Measurements from ENCODE around the gene ACSL5.
"Not testable (repeated sequence)": the region's sequence is repeated elsewhere in the genome, so short reads cannot be mapped to it uniquely, and the experiment has no call there.

Gene ACSL5

DNA sequence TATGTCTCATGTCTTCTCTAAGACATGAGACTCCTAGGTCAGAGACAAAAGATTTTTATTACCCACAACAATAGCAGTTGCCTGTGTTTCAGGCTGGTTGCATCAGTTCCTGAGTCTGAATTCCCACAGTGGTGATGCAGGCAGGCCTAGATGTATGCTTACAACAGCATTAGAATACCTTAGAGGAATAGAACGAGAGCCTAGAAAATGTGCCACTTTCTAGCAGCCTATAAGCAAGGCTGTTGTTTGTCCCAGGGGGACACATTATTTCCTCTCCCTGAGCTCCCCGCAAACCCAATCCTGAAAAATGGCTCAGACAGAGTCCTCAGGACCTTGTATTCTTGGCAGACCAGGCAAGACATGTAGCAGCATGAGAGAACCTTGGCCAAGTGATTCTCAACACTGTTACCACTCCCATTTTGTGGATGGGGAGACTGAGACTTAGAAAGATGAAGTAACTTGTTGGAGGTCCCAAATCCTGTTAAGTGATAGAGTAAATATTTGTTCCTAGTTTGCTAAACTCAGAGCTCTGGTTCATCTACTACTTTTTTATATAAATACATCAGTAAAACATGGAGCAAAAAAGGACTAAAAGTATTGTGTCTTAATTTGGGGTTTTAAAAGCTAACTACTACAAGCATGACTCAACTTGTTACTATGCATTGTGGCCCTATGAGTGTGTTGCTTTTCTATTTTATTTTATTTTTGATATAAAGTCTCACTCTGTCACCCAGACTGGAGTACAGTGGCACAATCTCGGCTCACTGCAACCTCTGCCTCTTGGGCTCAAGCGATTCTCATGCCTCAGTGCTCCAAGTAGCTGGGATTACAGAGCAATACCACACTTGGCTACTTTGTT, 87.3 kb downstream of the ACSL5 start:
- DNase-seq (ENCODE audit: low read depth in 2 of 2): no peak

DNA sequence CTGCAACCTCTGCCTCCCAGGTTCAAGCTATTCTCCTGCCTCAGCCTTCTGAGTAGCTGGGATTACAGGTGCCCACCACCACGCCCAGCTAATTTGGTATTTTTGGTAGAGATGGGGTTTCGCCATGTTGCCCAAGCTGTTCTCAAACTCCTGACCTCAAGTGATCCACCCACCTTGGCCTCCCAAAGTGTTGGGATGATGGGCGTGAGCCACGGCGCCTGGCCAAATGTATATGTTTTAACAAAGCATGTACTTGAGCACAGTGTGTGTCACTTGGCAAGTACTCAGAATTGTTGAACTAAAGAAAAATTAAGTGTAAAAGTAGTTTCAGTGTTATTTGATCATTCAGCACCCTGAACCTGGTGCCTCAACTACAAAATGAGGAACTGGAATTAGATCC, 90.2 kb downstream of the ACSL5 start:
- not testable (repeated sequence) for DNase-seq (ENCODE audit: low read depth in 2 of 2)

DNA sequence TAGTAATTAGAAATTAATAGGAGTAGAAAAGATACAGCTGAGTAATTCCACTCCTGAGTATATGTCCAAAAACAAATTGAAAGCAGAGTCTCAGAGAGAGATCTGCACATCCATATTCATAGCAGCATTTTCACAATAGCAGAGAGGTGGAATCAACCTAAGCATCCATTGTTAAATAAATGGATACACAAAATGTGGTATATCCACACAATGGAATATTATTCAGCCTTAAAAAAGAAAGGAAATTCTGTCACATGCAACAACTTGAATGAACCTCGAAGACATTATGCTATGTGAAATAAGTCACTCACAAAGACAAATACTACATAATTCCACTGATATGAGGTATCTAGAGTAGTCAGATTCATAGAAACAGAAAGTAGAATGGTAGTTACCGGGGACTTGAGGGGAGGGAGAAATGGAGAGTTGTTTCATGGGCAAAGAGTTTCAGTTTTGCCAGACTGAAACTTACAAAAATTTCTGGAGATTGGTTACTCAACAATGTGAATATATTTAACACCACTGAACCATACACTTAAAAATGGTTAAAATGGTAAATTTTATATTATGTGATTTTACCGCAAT, 91.5 kb downstream of the ACSL5 start:
- no peak for DNase-seq (ENCODE audit: low read depth in 2 of 2)

DNA sequence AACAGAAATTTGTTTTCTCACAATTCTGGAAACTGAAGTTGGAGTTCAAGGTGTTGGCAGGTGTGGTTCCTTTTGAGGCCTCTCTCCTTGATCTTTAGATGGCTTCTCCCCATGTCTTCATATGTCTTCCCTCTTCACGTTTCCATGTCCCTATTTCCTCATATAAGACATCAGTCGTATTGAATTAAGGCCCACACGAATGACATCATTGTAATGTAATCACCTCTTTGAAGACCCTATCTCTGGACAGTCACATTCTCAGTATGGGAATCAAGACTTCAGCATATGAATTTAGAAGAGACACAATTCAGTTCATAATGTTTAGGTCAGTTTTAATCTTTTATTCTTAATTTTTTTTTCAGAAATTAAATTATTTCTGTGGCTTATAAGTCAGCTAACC, 92.9 kb downstream of the ACSL5 start:
- DNase-seq (ENCODE audit: low read depth in 2 of 2): no peak

DNA sequence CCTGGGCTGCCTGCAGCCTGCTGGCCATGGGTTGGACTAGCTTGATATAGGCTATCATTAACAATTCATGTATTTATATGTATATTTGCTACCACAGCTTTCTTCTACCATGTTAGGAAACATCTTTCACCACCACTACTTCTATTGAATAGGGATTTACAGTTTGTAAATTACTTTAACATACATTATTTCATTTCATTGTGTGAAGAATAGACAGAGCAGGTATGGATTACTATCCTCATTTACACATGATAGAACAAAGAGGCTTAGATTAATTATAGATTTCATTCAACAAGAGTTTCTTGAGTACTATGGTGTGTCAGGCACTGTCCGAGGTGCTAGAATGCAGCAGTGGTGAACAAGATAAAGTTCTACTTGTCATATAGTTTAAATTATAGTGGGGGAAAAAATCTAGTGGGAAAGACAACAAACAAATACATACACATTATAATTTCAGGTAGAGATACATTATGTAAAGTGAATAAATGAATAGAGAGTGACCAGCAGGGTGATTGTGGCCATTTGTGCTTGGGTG, 93.7 kb downstream of the ACSL5 start:
- DNase-seq (ENCODE audit: low read depth in 2 of 2): no peak

DNA sequence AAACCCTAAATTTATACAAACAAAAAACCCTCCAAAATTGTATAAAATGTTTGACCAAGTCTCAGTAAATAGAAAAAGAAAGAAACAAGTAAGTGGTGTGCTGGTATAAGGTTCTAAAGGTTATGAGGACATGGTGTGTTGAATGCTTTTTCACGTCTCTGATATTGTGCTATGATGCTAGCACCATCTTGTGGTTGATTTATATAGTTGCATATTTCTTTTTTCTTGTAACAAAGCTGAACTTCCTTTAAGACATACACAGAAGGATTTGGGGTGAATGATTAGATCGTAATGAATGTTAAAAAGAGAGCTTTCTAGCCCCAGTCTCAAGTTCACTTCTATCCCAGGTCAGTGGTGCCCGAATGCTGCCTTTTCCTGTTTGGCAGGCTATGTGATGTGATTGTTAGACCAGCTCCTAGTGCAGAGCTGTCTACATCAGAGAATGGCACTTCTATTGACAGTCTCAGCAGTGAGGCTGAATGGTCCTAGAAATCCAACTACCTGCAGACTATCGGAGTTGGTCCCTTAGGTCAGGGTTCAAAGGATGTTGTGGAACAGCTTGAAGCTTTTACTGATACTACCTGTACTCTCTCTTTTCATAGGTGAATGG, 98.1 kb downstream of the ACSL5 start:
- no peak for DNase-seq (ENCODE audit: low read depth in 2 of 2)

GRCh38 chr10:112475575-112476218, 101.8 kb downstream of the ACSL5 start:
- DNase-seq (ENCODE audit: low read depth in 2 of 2): no peak

Measured in stimulated activated CD8-positive, alpha-beta memory T cell treated with anti-CD3 and anti-CD28 coated beads, Interleukin-2, amount 100 ng/mL, for 1 hour (primary cell).